KOPT-K1 (cell line): Measurements from ENCODE around the gene KIZ.

Experiments used
- H3K27ac ChIP-seq: fragments of 200-600 bp; sonication (generic); 2 replicates; pipeline ENCODE4 v1.5.1; 2016; ENCODE audit warnings: antibody characterized with exemption, mild to moderate bottlenecking, low read depth, low read length; ENCODE audit not compliant: poor library complexity, severe bottlenecking
- H3K36me3 ChIP-seq: fragments of 200-600 bp; sonication (generic); 2 replicates; pipeline ENCODE4 v1.5.1; 2017; ENCODE audit warnings: antibody characterized with exemption, mild to moderate bottlenecking, low read length, moderate library complexity; ENCODE audit not compliant: insufficient read depth
- H3K9me3 ChIP-seq: fragments of 200-600 bp; sonication (generic); 2 replicates; pipeline ENCODE4 v1.5.1; 2017; ENCODE audit warnings: antibody characterized with exemption, low read length, mild to moderate bottlenecking; ENCODE audit not compliant: insufficient read depth, poor library complexity, severe bottlenecking

KIZ gene

GRCh38 chr20:21143194-21143890 is 17.5 kb downstream of the KIZ start:
- Histone ChIP-seq H3K36me3 (peaks cover 9% of the 10 kb centered on the region), H3K27ac (no peak overlapping the region), H3K9me3 (no peaks in the 10 kb centered on the region)

GRCh38 chr20:21145424-21145823 is 19.5 kb downstream of the KIZ start:
- H3K9me3 ChIP-seq: no peaks in the 10 kb centered on the region
- 0 out of 2 replicates have a peak, but pooled peaks cover 10% of the 10 kb centered on the region for H3K36me3 ChIP-seq
- H3K27ac ChIP-seq: no peak overlapping the region

- Histone ChIP-seq H3K36me3 (0 out of 2 replicates have a peak, but pooled peaks cover 10% of the 10 kb centered on the region), H3K9me3 (no peaks in the 10 kb centered on the region), H3K27ac (no peak overlapping the region)
Observed at GRCh38 chr20:21146215-21146614, 20.3 kb downstream of the KIZ start.

GRCh38 chr20:21147593-21147992 is 21.7 kb downstream of the KIZ start:
- 0 out of 2 replicates have a peak, but pooled peaks cover 10% of the 10 kb centered on the region for H3K36me3 ChIP-seq
- no peak overlapping the region for H3K27ac ChIP-seq
- H3K9me3 ChIP-seq: no peaks in the 10 kb centered on the region

- Histone ChIP-seq H3K36me3 (0 out of 2 replicates have a peak, but pooled peaks cover 10% of the 10 kb centered on the region), H3K9me3 (no peaks in the 10 kb centered on the region), H3K27ac (no peak overlapping the region)
Observed at GRCh38 chr20:21149344-21149743, 23.5 kb downstream of the KIZ start.

- Histone ChIP-seq H3K36me3 (0 out of 2 replicates have a peak, but pooled peaks cover 10% of the 10 kb centered on the region), H3K27ac (no peak overlapping the region), H3K9me3 (no peaks in the 10 kb centered on the region)
Observed at GRCh38 chr20:21151791-21152190, 25.9 kb downstream of the KIZ start.

GRCh38 chr20:21154692-21155091 is 28.8 kb downstream of the KIZ start:
- 0 out of 2 replicates have a peak, but pooled peaks cover 2% of the 10 kb centered on the region for H3K36me3 ChIP-seq
- no peaks in the 10 kb centered on the region for H3K9me3 ChIP-seq
- H3K27ac ChIP-seq: peak overlapping the region; percentile 12

- H3K27ac ChIP-seq: no peak overlapping the region
Observed at GRCh38 chr20:21155268-21155667, 29.4 kb downstream of the KIZ start.

GRCh38 chr20:21156266-21156665 is 30.4 kb downstream of the KIZ start:
- no peaks in the 10 kb centered on the region for H3K9me3 ChIP-seq
- H3K36me3 ChIP-seq: no peaks in the 10 kb centered on the region
- H3K27ac ChIP-seq: no peak overlapping the region

More at GRCh38 chr20:21155268-21155667, 29.4 kb downstream of the KIZ start:
- H3K36me3 ChIP-seq: no peaks in the 10 kb centered on the region
- H3K9me3 ChIP-seq: no peaks in the 10 kb centered on the region

- Histone ChIP-seq H3K9me3 (no peaks in the 10 kb centered on the region), H3K36me3 (peaks cover 2% of the 10 kb centered on the region; the same call in 1 of the 2 replicates), H3K27ac (peak overlapping the region; percentile 21)
Observed at GRCh38 chr20:21157006-21157405, 31.1 kb downstream of the KIZ start.

- peaks cover 5% of the 10 kb centered on the region; the same call in 1 of the 2 replicates for H3K36me3 ChIP-seq
- H3K9me3 ChIP-seq: no peaks in the 10 kb centered on the region
- H3K27ac ChIP-seq: peak overlapping the region; percentile 23
Observed at GRCh38 chr20:21159658-21160380, 33.9 kb downstream of the KIZ start.

GRCh38 chr20:21161926-21162325 is 36.0 kb downstream of the KIZ start:
- H3K27ac ChIP-seq: peak overlapping the region; percentile 15
- peaks cover 5% of the 10 kb centered on the region; the same call in 1 of the 2 replicates for H3K36me3 ChIP-seq
- peaks cover under 1% of the 10 kb centered on the region for H3K9me3 ChIP-seq

- Histone ChIP-seq H3K9me3 (peaks cover 8% of the 10 kb centered on the region), H3K27ac (peak overlapping the region; percentile 3), H3K36me3 (peaks cover 5% of the 10 kb centered on the region; the same call in 1 of the 2 replicates)
Observed at GRCh38 chr20:21162631-21163030, 36.7 kb downstream of the KIZ start.

GRCh38 chr20:21166801-21167200 is 40.9 kb downstream of the KIZ start:
- Histone ChIP-seq H3K36me3 (peaks cover 5% of the 10 kb centered on the region; the same call in 1 of the 2 replicates), H3K9me3 (peaks cover 37% of the 10 kb centered on the region), H3K27ac (peak overlapping the region; percentile 93)

GRCh38 chr20:21167261-21167660 is 41.4 kb downstream of the KIZ start:
- H3K27ac ChIP-seq: peak overlapping the region; percentile 93

More at GRCh38 chr20:21167261-21167660, 41.4 kb downstream of the KIZ start:
- peaks cover 37% of the 10 kb centered on the region for H3K9me3 ChIP-seq
- H3K36me3 ChIP-seq: 0 out of 2 replicates have a peak, but pooled peaks cover under 1% of the 10 kb centered on the region
